Lower leg skin (tissue), 3 donors: ENCODE data around the gene NSFL1C.

Experiments used
- POLR2A ChIP-seq, 2 donors: fragments of 450-650 bp; IDR thresholded peaks; one replicate each; pipeline ENCODE4 v1.6.1; 2016 to 2017; ENCODE audit warnings: antibody characterized with exemption in 2 of 2, mild to moderate bottlenecking in 1 of 2, moderate library complexity in 1 of 2
- TF ChIP-seq, protein P1 (sequence below), 3 donors: fragments of 450-650 bp; IDR thresholded peaks; one replicate each; pipeline ENCODE4 v1.5.1; 2016; ENCODE audit warnings: antibody characterized with exemption in 3 of 3, mild to moderate bottlenecking in 3 of 3, moderate library complexity in 2 of 3

DNA sequence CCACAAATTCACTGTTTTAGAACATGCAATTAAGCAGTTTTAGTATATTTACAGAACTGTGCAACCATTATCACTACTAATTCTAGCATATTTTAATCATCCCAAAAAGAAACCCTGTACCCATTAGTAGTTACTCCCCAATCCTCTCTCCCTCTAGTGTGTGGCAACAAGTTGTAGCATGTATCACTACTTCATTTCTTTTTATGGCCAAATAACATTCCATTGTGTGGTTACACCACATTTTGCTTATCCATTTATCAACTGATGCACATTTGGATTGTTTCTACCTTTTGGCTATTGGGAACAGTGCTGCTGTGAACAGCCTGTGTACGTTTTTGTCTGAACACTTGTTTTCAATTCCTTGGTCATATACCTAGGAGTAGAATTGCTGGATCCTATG is 42.3 kb downstream of the NSFL1C start:
- TF ChIP-seq, protein P1, sequence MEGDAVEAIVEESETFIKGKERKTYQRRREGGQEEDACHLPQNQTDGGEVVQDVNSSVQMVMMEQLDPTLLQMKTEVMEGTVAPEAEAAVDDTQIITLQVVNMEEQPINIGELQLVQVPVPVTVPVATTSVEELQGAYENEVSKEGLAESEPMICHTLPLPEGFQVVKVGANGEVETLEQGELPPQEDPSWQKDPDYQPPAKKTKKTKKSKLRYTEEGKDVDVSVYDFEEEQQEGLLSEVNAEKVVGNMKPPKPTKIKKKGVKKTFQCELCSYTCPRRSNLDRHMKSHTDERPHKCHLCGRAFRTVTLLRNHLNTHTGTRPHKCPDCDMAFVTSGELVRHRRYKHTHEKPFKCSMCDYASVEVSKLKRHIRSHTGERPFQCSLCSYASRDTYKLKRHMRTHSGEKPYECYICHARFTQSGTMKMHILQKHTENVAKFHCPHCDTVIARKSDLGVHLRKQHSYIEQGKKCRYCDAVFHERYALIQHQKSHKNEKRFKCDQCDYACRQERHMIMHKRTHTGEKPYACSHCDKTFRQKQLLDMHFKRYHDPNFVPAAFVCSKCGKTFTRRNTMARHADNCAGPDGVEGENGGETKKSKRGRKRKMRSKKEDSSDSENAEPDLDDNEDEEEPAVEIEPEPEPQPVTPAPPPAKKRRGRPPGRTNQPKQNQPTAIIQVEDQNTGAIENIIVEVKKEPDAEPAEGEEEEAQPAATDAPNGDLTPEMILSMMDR (IDR thresholded peaks at IDR 0.05) = no peak
- TF ChIP-seq POLR2A (IDR thresholded peaks at IDR 0.05) = no peak
